TTC549 (cell line): ENCODE data around the gene EPO.
"Not testable (repeated sequence)": the region's sequence is repeated elsewhere in the genome, so short reads cannot be mapped to it uniquely, and the experiment has no call there.

Experiments used
- FAIRE-seq: peaks from 2 replicates; lab custom pipeline; 2012; peaks lifted over from hg19 to GRCh38; lab: Jason Lieb, UNC

Gene EPO

GRCh38 chr7:100739934-100740333 is 19.7 kb downstream of the EPO start:
- no peak for FAIRE-seq

DNA sequence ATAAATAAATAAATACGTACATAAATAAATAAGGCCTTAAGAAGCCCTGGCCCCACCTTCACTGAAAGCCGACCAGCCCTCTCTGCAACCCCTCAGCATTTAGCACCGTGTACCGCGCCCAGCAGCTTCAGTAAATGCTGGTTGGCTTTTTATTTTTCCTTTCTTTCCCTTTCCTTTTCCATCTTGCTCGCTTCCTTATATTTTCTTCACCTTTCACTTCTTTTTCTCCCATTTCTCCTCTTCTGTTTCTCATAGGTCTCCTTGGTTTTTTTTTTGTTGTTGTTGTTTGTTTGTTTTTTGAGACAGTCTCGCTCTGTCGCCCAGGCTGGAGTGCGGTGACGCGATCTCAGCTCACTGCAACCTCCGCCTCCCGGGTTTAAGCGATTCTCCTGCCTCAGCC is 24.3 kb downstream of the EPO start:
- no peak for FAIRE-seq

GRCh38 chr7:100745184-100745583 is 24.9 kb downstream of the EPO start:
- FAIRE-seq = no peak

DNA sequence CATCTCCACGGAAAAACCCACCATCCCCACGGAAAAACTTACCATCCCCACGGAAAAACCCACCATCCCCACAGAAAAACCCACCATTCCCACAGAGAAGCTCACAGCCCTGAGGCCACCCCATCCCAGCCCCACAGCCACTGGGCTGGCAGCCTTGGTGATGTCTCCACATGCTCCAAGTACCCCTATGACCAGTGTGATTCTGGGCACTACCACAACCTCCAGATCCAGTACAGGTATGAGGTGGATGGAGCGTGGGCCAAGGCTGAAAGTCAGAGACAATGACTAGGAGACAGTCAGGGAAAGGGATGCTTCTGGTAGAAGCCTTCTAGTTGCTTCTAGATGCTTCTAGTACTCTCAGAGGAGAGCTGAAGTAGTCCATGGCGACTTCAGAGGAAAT is 32.7 kb downstream of the EPO start:
- FAIRE-seq = no peak

DNA sequence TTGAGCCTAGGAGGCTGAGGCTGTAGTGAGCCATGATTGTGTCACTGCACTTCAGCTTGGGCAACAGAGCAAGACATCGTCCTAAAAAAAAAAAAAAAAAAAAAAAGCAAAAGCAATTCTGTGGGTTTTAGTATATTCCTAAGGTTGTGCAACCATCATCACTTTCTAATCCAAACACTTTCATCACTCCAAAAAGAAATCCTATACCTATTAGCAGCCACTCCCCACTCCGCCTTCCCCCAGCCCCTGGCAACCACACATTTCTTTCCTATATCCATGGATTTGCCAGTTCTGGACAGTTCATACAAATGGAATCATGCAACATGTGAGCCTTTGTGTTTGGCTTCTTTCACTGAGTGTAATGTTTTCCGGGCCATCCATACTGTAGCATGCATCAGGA is 33.5 kb downstream of the EPO start:
- no peak for FAIRE-seq

- FAIRE-seq = no peak
Observed at GRCh38 chr7:100759357-100760171, 39.3 kb downstream of the EPO start.

- FAIRE-seq = not testable (repeated sequence)
Observed at GRCh38 chr7:100762841-100763240, 42.6 kb downstream of the EPO start.

GRCh38 chr7:100763556-100764140 is 43.4 kb downstream of the EPO start:
- FAIRE-seq = no peak

DNA sequence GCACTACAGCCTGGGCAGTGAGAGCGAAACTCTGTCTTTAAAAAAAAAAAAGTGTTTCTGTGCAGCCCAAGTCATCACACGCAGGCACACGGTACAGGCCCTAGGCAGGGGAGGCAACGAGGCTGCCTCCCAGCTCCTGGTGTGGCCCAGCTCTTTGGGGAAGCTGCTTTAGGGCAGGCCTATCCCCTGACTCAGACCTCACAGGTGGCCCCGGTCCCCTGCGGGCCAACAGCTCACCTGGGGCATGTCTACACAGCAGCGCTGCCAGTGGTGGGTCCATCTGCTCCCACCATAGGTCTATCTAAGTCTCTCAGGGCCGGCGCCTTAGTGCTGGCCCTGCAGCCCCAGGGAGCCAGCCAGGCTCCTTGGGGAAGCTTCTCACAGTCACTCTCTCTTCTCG is 44.6 kb downstream of the EPO start:
- no peak for FAIRE-seq

DNA sequence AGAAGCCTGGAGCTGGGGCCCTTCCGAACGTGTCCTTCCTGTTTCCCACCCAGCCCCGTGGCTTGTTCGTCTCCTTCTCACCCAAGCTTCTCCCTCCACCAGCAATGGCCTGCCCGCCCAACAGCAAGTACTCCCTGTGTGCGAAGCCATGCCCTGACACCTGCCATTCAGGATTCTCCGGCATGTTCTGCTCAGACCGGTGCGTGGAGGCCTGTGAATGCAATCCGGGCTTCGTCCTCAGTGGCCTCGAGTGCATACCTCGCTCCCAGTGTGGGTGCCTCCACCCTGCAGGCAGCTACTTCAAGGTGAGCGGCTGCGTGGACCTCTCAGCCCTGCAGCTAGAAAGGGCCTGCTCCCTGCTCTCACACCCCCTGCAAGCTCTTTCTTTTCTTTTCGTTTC is 45.0 kb downstream of the EPO start:
- FAIRE-seq = no peak

DNA sequence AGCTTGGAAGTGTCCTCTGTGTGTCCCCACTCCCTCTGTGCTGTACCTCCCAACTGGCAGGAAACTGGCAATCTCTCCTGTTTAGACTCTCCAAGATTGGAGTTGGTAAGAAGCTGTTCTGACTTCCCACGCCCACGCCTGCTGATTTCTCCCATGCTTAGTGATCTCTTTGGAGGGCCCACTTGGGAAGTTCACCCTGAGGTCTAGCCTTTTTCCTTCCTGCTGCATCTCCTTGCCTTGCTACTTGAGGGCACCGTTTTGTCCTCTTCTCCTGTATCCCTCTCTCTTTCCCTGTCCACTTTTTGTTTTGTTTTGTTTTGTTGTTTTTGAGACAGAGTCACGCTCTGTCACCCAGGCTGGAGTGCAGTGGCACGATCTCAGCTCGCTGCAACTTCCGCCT is 48.5 kb downstream of the EPO start:
- no peak for FAIRE-seq
